ENCODE data around the gene AMHR2.
"Not testable (repeated sequence)": the region's sequence is repeated elsewhere in the genome, so short reads cannot be mapped to it uniquely, and the experiment has no call there.

AMHR2 gene

DNA sequence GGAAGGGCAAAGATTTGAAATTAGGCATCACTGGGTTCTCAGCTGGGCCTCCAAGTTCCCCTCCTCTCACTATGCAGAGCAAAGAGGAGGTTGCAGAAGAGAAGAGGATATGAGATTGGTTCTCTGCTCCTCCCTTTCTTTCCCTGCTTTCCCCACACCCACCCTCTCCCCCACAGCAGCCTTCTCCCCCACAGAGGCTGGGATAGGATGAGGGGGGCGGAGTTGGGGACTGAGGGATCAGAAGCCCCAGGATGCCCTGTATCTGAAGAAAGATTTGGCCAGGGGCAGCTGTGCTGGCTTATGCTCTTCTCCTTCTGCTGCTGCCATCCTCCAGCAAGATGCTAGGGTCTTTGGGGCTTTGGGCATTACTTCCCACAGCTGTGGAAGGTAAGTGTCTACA is at the start of gene AMHR2:
TSS of gene AMHR2 (plus strand) at position 259 of the 400 bp plus-strand sequence. CDS start at position 339, 80 bp downstream.
- DNase-seq (ENCODE audit: low read depth, low spot score), result no peak

GRCh38 chr12:53374277-53374676 is 49.4 kb upstream of the AMHR2 start:
- not testable (repeated sequence) for DNase-seq (ENCODE audit: low read depth, low spot score)

- DNase-seq (ENCODE audit: low read depth, low spot score), result no peak
Observed at GRCh38 chr12:53376747-53377146, 46.9 kb upstream of the AMHR2 start.

DNA sequence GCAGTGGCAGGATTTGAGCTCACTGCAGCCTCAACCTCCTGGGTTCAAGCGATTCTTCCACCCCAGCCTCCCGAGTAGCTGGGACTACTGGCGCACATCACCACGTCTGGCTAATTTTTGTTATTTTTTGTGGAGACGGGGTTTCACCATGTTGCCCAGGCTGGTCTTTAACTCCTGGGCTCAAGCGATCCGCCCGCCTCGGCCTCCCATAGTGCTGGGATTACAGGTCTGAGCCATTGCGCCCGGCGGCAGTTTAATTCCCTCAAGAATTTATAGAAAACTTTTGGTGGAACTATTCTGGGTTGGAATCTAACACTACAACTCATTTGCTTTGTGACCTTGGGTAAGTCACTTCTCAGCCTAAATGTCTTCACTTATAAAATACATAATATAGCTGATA is 45.4 kb upstream of the AMHR2 start:
- DNase-seq (ENCODE audit: low read depth, low spot score), result peak; percentile 29

GRCh38 chr12:53378724-53379388 is 44.8 kb upstream of the AMHR2 start:
- no peak for DNase-seq (ENCODE audit: low read depth, low spot score)

DNA sequence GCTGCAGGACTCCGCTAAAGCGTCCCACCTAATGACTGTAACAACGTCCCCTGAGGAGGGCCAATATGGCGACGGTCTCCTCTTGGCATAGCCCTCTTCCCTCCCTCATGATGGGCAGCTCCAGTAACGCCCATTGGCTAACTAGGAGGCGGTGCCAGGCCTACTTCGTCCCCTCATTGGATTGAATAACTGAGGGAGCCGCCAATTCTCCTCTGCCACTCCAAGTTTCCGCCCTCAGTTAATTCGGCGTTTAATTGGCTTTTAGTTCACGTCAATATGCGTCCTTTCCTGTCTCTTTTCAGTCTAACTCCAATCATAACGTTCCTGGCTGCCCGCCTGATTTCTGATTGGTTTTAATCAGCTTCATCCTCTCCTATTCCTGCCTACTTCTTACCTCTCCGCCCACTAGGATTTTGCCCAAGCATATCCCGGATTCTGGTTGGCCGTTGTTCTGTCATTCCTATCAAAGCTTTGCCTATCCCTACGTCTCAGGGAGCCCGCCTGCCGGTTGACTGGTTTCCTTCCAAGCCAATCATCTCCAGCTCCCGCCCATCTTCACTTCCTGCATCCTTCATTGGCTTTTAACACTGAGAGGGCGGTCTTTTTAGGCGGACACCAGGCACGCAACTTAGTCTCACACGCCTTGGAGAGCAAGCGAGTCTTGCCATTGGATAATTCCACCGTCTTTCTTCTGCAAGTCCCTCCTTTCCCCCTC is 44.1 kb upstream of the AMHR2 start:
- DNase-seq (ENCODE audit: low read depth, low spot score), result peak; percentile 100

GRCh38 chr12:53380104-53380793 is 43.4 kb upstream of the AMHR2 start, which contains the start of gene SP1:
Gene SP1 (plus strand): TSS chr12:53380176. CDS start chr12:53380292, 116 bp downstream.
- peak; percentile 87 for DNase-seq (ENCODE audit: low read depth, low spot score)

- DNase-seq (ENCODE audit: low read depth, low spot score), result peak; percentile 76
Observed at GRCh38 chr12:53380794-53381730, 42.6 kb upstream of the AMHR2 start.

GRCh38 chr12:53381731-53382630 is 41.7 kb upstream of the AMHR2 start:
- peak; percentile 77 for DNase-seq (ENCODE audit: low read depth, low spot score)

- DNase-seq (ENCODE audit: low read depth, low spot score), result no peak
Observed at GRCh38 chr12:53383258-53383657, 40.4 kb upstream of the AMHR2 start.

DNA sequence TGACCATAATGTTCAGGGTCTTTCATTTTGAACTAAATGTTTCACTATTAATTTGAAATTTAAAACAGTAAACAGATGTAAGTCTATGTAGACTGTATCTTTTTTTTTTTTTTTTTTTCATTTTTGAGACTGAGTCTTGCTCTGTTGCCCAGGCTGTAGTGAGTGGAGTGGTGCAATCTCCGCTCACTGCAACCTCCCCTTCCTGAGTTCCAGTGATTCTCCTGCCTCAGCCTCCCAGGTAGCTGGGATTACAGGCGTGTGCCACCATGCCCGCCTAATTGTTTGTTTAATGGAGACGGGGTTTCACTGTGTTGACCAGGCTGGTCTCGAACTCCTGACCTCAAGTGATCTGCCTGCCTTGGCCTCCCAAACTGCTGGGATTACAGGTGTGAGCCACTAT is 37.3 kb upstream of the AMHR2 start:
- DNase-seq (ENCODE audit: low read depth, low spot score), result not testable (repeated sequence)

- DNase-seq (ENCODE audit: low read depth, low spot score), result no peak
Observed at GRCh38 chr12:53388932-53389331, 34.7 kb upstream of the AMHR2 start.

DNA sequence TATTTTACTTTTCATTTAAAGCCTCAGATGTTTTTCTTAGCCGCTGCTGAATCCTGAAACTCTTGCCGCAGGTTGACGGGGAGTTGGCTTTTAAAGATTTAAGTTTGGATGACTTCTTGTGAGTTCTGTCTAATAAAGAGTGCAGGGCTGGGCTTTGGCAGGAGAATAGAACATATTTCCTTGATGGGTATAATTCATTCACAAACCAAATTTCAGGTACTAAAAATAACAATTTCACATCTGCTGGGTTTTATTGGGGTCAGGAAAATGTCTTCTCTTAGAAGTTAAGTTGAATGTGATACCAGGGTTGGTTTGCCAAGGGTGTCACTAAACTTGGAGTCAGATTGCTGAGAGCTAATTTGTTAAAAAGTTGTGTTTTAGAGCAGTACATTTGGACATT is 34.0 kb upstream of the AMHR2 start:
- DNase-seq (ENCODE audit: low read depth, low spot score), result no peak

DNA sequence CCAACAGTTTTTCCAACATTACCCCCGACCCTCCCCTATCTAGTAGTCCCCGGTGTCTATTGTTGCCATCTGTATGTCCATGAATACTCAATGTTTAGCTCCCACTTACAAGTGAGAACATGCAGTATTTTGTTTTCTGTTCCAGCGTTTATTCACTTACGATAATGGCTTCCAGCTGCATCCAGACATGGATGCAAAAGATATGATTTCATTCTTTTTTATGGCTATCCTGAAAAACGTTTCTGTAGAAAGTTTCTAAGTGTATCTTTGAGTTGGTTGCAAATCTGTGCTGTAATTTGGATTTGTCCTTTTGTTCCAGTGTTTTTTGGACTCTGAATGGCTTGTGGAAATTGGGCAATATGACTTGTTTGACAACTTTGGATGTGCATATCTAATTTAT is 31.9 kb upstream of the AMHR2 start:
- no peak for DNase-seq (ENCODE audit: low read depth, low spot score)

DNA sequence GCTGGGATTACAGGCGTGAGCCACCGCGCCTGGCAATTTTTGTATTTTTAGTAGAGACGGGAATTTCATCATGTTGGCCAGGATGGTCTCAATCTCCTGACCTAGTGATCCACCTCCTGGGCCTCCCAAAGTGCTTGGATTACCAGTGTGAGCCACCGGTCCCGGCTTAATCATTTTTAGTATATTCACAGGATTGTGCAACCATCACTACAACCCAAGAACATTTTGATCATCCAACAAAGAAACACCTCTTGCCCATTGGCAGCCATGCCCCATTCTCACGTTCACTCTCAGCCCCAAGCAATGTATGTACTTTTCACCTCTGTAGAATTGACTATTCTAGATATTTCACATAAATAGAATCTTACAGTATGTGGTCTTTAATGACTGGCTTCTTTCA is 23.8 kb upstream of the AMHR2 start:
- no peak for DNase-seq (ENCODE audit: low read depth, low spot score)

- not testable (repeated sequence) for DNase-seq (ENCODE audit: low read depth, low spot score)
Observed at GRCh38 chr12:53402351-53402750, 21.3 kb upstream of the AMHR2 start.

DNA sequence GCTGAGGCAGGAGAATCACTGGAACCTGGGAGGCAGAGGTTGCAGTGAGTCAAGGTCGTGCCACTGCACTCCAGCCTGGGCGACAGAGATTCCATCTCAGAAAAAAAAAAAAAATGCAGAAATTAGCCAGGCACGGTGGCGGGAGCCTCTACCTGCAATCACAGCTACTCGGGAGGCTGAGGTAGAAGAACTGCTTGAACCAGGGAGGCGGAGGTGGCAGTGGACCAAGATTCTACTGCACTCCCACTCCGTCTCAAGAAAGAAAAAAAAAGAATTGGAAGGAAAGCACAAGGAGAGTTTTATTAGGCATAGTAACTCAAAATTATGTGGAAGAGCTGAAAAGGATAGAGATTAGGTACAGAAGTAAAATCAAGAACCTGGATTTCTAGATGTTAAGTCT is 20.8 kb upstream of the AMHR2 start:
- DNase-seq (ENCODE audit: low read depth, low spot score), result no peak

- DNase-seq (ENCODE audit: low read depth, low spot score), result no peak
Observed at GRCh38 chr12:53410951-53411350, 12.7 kb upstream of the AMHR2 start.

- DNase-seq (ENCODE audit: low read depth, low spot score), result no peak
Observed at GRCh38 chr12:53413485-53414204, 10.0 kb upstream of the AMHR2 start.
